ENCODE data around the gene PATJ.

- TF ChIP-seq CTCF (IDR thresholded peaks at IDR 0.05) (no peak), POLR2A (IDR thresholded peaks at IDR 0.05) (no peak)
Observed at GRCh38 chr1:61951731-61952580, 209.7 kb downstream of the PATJ start.
